Peyer's patch (tissue), 4 donors: ENCODE results near the gene ACP4. TPM values are rescaled to one million over a fixed set of nuclear protein-coding genes. Genes with fewer than 3 reads are reported as not detected.

Experiments
- DNase-seq, 3 donors: peaks; one replicate each; pipeline ENCODE4 v3.0.0-alpha.2; 2017 to 2019
- H3K27ac ChIP-seq, 4 donors: fragments of 200-600 bp; sonication (generic); one replicate each; pipeline ENCODE4 v1.5.1; 2016 to 2019
- H3K27me3 ChIP-seq, 2 donors: fragments of 200-600 bp; sonication (generic); one replicate each; pipeline ENCODE4 v1.5.1; 2019
- H3K36me3 ChIP-seq, 3 donors: fragments of 200-600 bp; sonication (generic); one replicate each; pipeline ENCODE4 v1.5.1; 2016 to 2019
- H3K4me1 ChIP-seq, 4 donors: fragments of 200-600 bp; sonication (generic); one replicate each; pipeline ENCODE4 v1.5.1; 2016 to 2019
- H3K4me3 ChIP-seq, 4 donors: fragments of 200-600 bp; sonication (generic); 1 replicate in 3 of 4; 2 replicates in 1 of 4; pipeline ENCODE4 v1.5.1; 2016 to 2019; ENCODE audit warnings: mild to moderate bottlenecking in 1 of 4
- H3K9me3 ChIP-seq, 4 donors: fragments of 200-600 bp; sonication (generic); one replicate each; pipeline ENCODE4 v1.5.1; 2016 to 2019; ENCODE audit warnings: mild to moderate bottlenecking in 1 of 4
- CTCF ChIP-seq, 6 experiments: fragments of 450-650 bp in 4 of 6; fragments of 200-600 bp in 2 of 6; sonication (generic) in 1 of 6; IDR thresholded peaks; one replicate each; pipeline ENCODE4 v1.5.1; 2017 to 2019; ENCODE audit warnings: antibody characterized with exemption in 6 of 6, mild to moderate bottlenecking in 3 of 6, moderate library complexity in 1 of 6
- POLR2A ChIP-seq, 2 donors: fragments of 450-650 bp; IDR thresholded peaks; one replicate each; pipeline ENCODE4 v1.5.1; 2017; ENCODE audit warnings: antibody characterized with exemption in 2 of 2, mild to moderate bottlenecking in 2 of 2, moderate library complexity in 2 of 2
- total RNA-seq, 4 donors: library from RNA; depleted of rRNA; stranded (reverse); fragments of >200 nt; gene quantifications; one replicate each; pipeline ENCODE4 v1.1.0, GENCODE V29; 2016

The ACP4 gene
- total RNA-seq, 4 donors from 2014 or later, result not detected

DNA sequence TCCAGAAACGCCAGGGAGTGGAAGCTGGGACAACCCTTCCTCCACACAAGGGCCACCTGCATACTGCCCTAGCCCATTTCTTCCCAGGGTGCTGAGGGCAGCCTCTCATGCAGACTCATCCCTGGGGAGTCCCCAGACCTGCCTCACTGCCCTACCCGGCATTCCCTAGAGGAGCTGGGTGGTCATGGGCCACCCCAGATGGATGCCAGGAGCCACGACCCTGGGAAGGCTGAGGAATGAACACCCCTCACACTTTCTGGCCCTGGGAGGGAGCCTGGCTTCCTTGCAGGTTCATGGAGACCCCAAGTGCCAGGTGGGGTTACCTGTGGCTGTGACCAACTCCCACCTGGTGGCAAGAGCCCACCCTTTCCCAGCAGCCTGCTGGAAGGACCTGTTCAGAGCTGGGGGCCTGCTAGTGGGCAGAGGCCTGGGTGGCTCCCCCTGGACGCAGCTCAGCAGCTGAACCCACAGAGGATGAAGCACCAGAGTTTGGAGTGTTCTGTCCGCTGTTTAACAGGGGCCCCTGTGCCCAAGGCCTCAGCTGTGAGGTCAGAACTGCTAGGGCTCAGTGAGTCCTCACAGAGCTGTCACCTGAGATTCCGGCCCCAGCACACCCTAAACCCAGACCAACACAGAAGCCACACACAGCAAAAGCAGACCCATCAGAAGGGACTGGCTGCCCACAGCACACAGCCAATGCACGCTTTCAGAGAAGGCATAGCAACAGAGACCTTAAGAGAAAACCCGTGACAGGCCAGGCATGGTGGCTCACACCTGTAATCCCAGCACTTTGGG, 6.6 kb downstream of the ACP4 start:
- DNase-seq, result no peak
- Histone ChIP-seq H3K27me3 (no peaks in the 10 kb centered on the region), H3K4me1 (peaks cover 0 to 3% (median 0%) of the 10 kb centered on the region in 4 donors), H3K9me3 (no peaks in the 10 kb centered on the region), H3K27ac (no peak overlapping the region), H3K36me3 (peaks cover 0 to 29% (median 0%) of the 10 kb centered on the region in 3 donors), H3K4me3 (no peak overlapping the region)
- no peak for TF ChIP-seq POLR2A (IDR thresholded peaks at IDR 0.05)
- TF ChIP-seq CTCF (IDR thresholded peaks at IDR 0.05), result no peak

DNA sequence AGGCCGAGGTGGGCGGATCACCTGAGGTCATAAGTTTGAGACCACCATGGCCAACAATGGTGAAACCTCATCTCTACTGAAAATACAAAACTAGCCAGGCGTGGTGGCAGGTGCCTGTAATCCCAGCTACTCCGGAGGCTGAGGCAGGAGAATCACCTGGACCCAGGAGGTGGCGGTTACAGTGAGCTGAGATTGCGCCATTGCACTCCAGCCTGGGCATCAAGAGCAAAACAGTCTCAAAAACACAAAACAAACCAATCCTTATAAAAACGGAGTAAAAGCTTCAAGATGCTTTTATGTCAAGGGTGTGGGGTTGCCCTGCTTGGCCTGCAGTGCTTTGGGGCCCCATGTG, 7.2 kb downstream of the ACP4 start:
- H3K4me3 ChIP-seq, result no peak overlapping the region
- TF ChIP-seq CTCF (IDR thresholded peaks at IDR 0.05) (no peak), POLR2A (IDR thresholded peaks at IDR 0.05) (no peak)
- H3K36me3 ChIP-seq, result peaks cover 0 to 29% (median 0%) of the 10 kb centered on the region in 3 donors
- H3K27me3 ChIP-seq, result no peaks in the 10 kb centered on the region
- H3K4me1 ChIP-seq, result peaks cover 0 to 7% (median 0%) of the 10 kb centered on the region in 4 donors
- H3K27ac ChIP-seq, result no peak overlapping the region
- no peak for DNase-seq
- no peaks in the 10 kb centered on the region for H3K9me3 ChIP-seq

- Histone ChIP-seq H3K4me1 (peaks cover 0 to 13% (median 1%) of the 10 kb centered on the region in 4 donors), H3K36me3 (peaks cover 0 to 29% (median 0%) of the 10 kb centered on the region in 3 donors), H3K27ac (no peak overlapping the region), H3K4me3 (no peak overlapping the region), H3K9me3 (no peaks in the 10 kb centered on the region), H3K27me3 (no peaks in the 10 kb centered on the region)
- no peak for DNase-seq
- TF ChIP-seq CTCF (IDR thresholded peaks at IDR 0.05), result no peak
- TF ChIP-seq POLR2A (IDR thresholded peaks at IDR 0.05), result no peak
Observed at GRCh38 chr19:50797781-50798658, 7.8 kb downstream of the ACP4 start.

GRCh38 chr19:50798659-50799546, 8.7 kb downstream of the ACP4 start:
- Histone ChIP-seq H3K9me3 (no peaks in the 10 kb centered on the region), H3K4me1 (peaks cover 0 to 21% (median 3%) of the 10 kb centered on the region in 4 donors), H3K27me3 (no peaks in the 10 kb centered on the region), H3K36me3 (peaks cover 0 to 29% (median 0%) of the 10 kb centered on the region in 3 donors), H3K27ac (no peak overlapping the region), H3K4me3 (no peak overlapping the region)
- TF ChIP-seq CTCF (IDR thresholded peaks at IDR 0.05) (no peak), POLR2A (IDR thresholded peaks at IDR 0.05) (no peak)
- no peak for DNase-seq

GRCh38 chr19:50799547-50799851, 9.3 kb downstream of the ACP4 start:
- Histone ChIP-seq H3K9me3 (no peaks in the 10 kb centered on the region), H3K4me3 (no peak overlapping the region), H3K27ac (no peak overlapping the region), H3K4me1 (peaks cover 0 to 18% (median 3%) of the 10 kb centered on the region in 4 donors), H3K36me3 (peaks cover 0 to 29% (median 0%) of the 10 kb centered on the region in 3 donors), H3K27me3 (no peaks in the 10 kb centered on the region)
- no peak for DNase-seq
- TF ChIP-seq POLR2A (IDR thresholded peaks at IDR 0.05) (no peak), CTCF (IDR thresholded peaks at IDR 0.05) (no peak)
